Fibroblast of lung (primary cell): Measurements from ENCODE around the gene ARHGAP42.

Source experiments
- CTCF ChIP-seq, 2 donors: IDR thresholded peaks in 1 of 2; conservative IDR thresholded peaks in 1 of 2; 1 replicate in 1 of 2; 2 replicates in 1 of 2; pipeline ENCODE4 v1.5.1; 2011 to 2012; ENCODE audit warnings: low read length in 2 of 2, control low read depth in 1 of 2, inconsistent platforms in 1 of 2, low read depth in 1 of 2, mild to moderate bottlenecking in 1 of 2
- EZH2 ChIP-seq: IDR thresholded peaks from 2 replicates; pipeline ENCODE4 v1.5.1; 2012; ENCODE audit warnings: low read length, control low read depth, mild to moderate bottlenecking; ENCODE audit errors: missing control alignments

DNA sequence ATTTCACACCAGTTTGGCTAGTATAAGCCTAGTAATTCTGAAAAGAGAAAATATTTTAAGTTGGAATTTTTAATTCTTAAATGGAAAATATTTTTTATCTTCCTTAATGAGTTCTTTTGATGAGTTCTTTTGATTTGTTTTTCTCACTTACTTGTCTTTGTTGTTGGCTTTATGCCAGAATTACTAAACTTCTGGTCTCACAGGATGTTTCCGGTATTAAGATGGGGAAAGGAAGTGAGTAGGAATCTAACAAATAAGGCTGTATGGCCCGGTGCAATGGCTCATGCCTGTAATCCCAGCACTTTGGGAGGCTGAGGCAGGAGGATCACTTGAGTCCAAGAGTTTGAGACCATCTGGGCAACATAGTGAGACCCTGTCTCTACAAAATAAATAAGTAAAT, 106.4 kb downstream of the ARHGAP42 start:
- no peak for TF ChIP-seq CTCF (conservative IDR thresholded peaks at IDR 0.05 in 1 of 2, IDR thresholded peaks at IDR 0.05 in 1 of 2; ENCODE audit: low read depth in 1 of 2, low read length in 2 of 2)
- TF ChIP-seq EZH2: no peak
